Activated CD8-positive, alpha-beta T cell treated with anti-CD3 and anti-CD28 coated beads, Interleukin-2, amount 10 ng/mL, durations not matched to agents 7 days and 5 days (primary cell): Measurements from ENCODE around the gene GAP43. TPM values are rescaled to one million over a fixed set of nuclear protein-coding genes. Genes with fewer than 3 reads are reported as not detected.

Experiments
- ATAC-seq: fragments of 150-1000 bp; cut with Tn5 transposase; one replicate; pipeline ENCODE4 v1.10.0; 2021; ENCODE audit warnings: moderate library complexity
- CTCF ChIA-PET: fragments of 350-600 bp; sonication (Branson Sonifier 250); formaldehyde crosslinking; loops from one replicate; lab custom pipeline; 2021; ENCODE audit warnings: antibody characterized with exemption; lab: Charles Lee
- POLR2A ChIA-PET: fragments of 350-600 bp; sonication (Branson Sonifier 250); formaldehyde crosslinking; loops from one replicate; lab custom pipeline; 2021; ENCODE audit warnings: antibody characterized with exemption; lab: Charles Lee
- DNase-seq: peaks from one replicate; pipeline ENCODE4 v3.0.0-alpha.2; 2020
- H3K27ac Mint-ChIP-seq: one replicate; pipeline ENCODE4 v1.8.0; 2021; ENCODE audit warnings: mild to moderate bottlenecking, mixed read lengths
- H3K27me3 Mint-ChIP-seq: one replicate; pipeline ENCODE4 v1.8.0; 2021; ENCODE audit warnings: low read depth, mixed read lengths
- H3K36me3 Mint-ChIP-seq: one replicate; pipeline ENCODE4 v1.8.0; 2021; ENCODE audit warnings: low read depth, mixed read lengths
- H3K4me1 Mint-ChIP-seq: one replicate; pipeline ENCODE4 v1.8.0; 2021; ENCODE audit warnings: low read depth, mixed read lengths
- H3K4me3 Mint-ChIP-seq: one replicate; pipeline ENCODE4 v1.8.0; 2021; ENCODE audit warnings: mild to moderate bottlenecking, mixed read lengths
- H3K9me3 Mint-ChIP-seq: one replicate; pipeline ENCODE4 v1.8.0; 2022; ENCODE audit warnings: mixed read lengths; ENCODE audit not compliant: insufficient read depth
- total RNA-seq, 2 experiments: library from RNA; stranded (reverse); gene quantifications; one replicate each; pipeline ENCODE4 v1.2.3, GENCODE V29; 2021

GAP43 gene
- total RNA-seq, 2 experiments from 2014 or later, result not detected

GRCh38 chr3:115632026-115632425 is 8.7 kb downstream of the GAP43 start:
- Mint-ChIP-seq H3K9me3 (no peaks in the 10 kb centered on the region), H3K27me3 (peaks cover 12% of the 10 kb centered on the region), H3K27ac (no peak overlapping the region), H3K36me3 (no peaks in the 10 kb centered on the region), H3K4me3 (no peak overlapping the region), H3K4me1 (no peaks in the 10 kb centered on the region)
- ChIA-PET POLR2A (no interaction called here), CTCF (no interaction called here)
- DNase-seq (no peak), ATAC-seq (no peak)

- CTCF ChIA-PET, result no interaction called here
- Mint-ChIP-seq H3K36me3 (no peaks in the 10 kb centered on the region), H3K4me3 (no peak overlapping the region), H3K27ac (no peak overlapping the region), H3K4me1 (no peaks in the 10 kb centered on the region), H3K27me3 (peaks cover 13% of the 10 kb centered on the region), H3K9me3 (no peaks in the 10 kb centered on the region)
- DNase-seq (no peak), ATAC-seq (no peak)
- POLR2A ChIA-PET, result no interaction called here
Observed at GRCh38 chr3:115633467-115633866, 10.2 kb downstream of the GAP43 start.

GRCh38 chr3:115634052-115634451 is 10.7 kb downstream of the GAP43 start:
- Mint-ChIP-seq H3K4me3 (no peak overlapping the region), H3K27ac (no peak overlapping the region), H3K36me3 (no peaks in the 10 kb centered on the region), H3K4me1 (no peaks in the 10 kb centered on the region), H3K27me3 (peaks cover 14% of the 10 kb centered on the region), H3K9me3 (no peaks in the 10 kb centered on the region)
- DNase-seq (no peak), ATAC-seq (no peak)
- ChIA-PET CTCF (no interaction called here), POLR2A (no interaction called here)

- DNase-seq, result no peak
Observed at GRCh38 chr3:115635406-115635805, 12.1 kb downstream of the GAP43 start.

GRCh38 chr3:115638241-115638640 is 14.9 kb downstream of the GAP43 start:
- ChIA-PET CTCF (interaction anchor here (0.5 kb wide), 1 partner anchor 539 kb away, joined by 4 read pairs; no protein-coding TSS in a partner anchor), POLR2A (no interaction called here)
- Mint-ChIP-seq H3K36me3 (no peaks in the 10 kb centered on the region), H3K9me3 (no peaks in the 10 kb centered on the region), H3K27me3 (peaks cover 14% of the 10 kb centered on the region), H3K27ac (no peak overlapping the region), H3K4me3 (no peak overlapping the region), H3K4me1 (no peaks in the 10 kb centered on the region)
- no peak for DNase-seq
- no peak for ATAC-seq

More at GRCh38 chr3:115635406-115635805, 12.1 kb downstream of the GAP43 start:
- Mint-ChIP-seq H3K36me3 (no peaks in the 10 kb centered on the region), H3K4me3 (no peak overlapping the region), H3K4me1 (no peaks in the 10 kb centered on the region), H3K27ac (no peak overlapping the region), H3K27me3 (peaks cover 15% of the 10 kb centered on the region), H3K9me3 (no peaks in the 10 kb centered on the region)
- ATAC-seq, result no peak
- POLR2A ChIA-PET, result no interaction called here
- CTCF ChIA-PET, result interaction anchor here (0.7 kb wide), 1 partner anchor 416 kb away, joined by 3 read pairs; no protein-coding TSS in a partner anchor

GRCh38 chr3:115638991-115639390 is 15.7 kb downstream of the GAP43 start:
- no peaks in the 10 kb centered on the region for H3K9me3 Mint-ChIP-seq
- H3K4me3 Mint-ChIP-seq, result no peak overlapping the region
- H3K36me3 Mint-ChIP-seq, result no peaks in the 10 kb centered on the region
- no peak for DNase-seq
- H3K27me3 Mint-ChIP-seq, result peaks cover 13% of the 10 kb centered on the region
- no peaks in the 10 kb centered on the region for H3K4me1 Mint-ChIP-seq
- ChIA-PET CTCF (interaction anchor here (0.5 to 1.4 kb wide), 2 partner anchors 21 to 539 kb away, joined by 3 to 4 read pairs; no protein-coding TSS in a partner anchor), POLR2A (no interaction called here)
- no peak overlapping the region for H3K27ac Mint-ChIP-seq
- no peak for ATAC-seq

- Mint-ChIP-seq H3K36me3 (no peaks in the 10 kb centered on the region), H3K4me1 (no peaks in the 10 kb centered on the region), H3K27me3 (peaks cover 23% of the 10 kb centered on the region), H3K9me3 (no peaks in the 10 kb centered on the region), H3K4me3 (no peak overlapping the region), H3K27ac (no peak overlapping the region)
- ATAC-seq, result no peak
- no peak for DNase-seq
- ChIA-PET POLR2A (no interaction called here), CTCF (no interaction called here)
Observed at GRCh38 chr3:115644391-115644790, 21.1 kb downstream of the GAP43 start.

- ATAC-seq, result no peak
- POLR2A ChIA-PET, result no interaction called here
- H3K27me3 Mint-ChIP-seq, result peaks cover 25% of the 10 kb centered on the region
Observed at GRCh38 chr3:115646027-115646690, 22.8 kb downstream of the GAP43 start.

GRCh38 chr3:115648559-115648958 is 25.2 kb downstream of the GAP43 start:
- ChIA-PET CTCF (no interaction called here), POLR2A (no interaction called here)
- H3K4me3 Mint-ChIP-seq, result no peak overlapping the region
- H3K4me1 Mint-ChIP-seq, result no peaks in the 10 kb centered on the region
- DNase-seq, result no peak
- no peak overlapping the region for H3K27ac Mint-ChIP-seq
- H3K27me3 Mint-ChIP-seq, result peaks cover 24% of the 10 kb centered on the region
- H3K9me3 Mint-ChIP-seq, result no peaks in the 10 kb centered on the region
- no peak for ATAC-seq
- no peaks in the 10 kb centered on the region for H3K36me3 Mint-ChIP-seq

More at GRCh38 chr3:115646027-115646690, 22.8 kb downstream of the GAP43 start:
- CTCF ChIA-PET, result no interaction called here
- Mint-ChIP-seq H3K27ac (no peak overlapping the region), H3K9me3 (no peaks in the 10 kb centered on the region), H3K4me3 (no peak overlapping the region), H3K36me3 (no peaks in the 10 kb centered on the region), H3K4me1 (no peaks in the 10 kb centered on the region)
- no peak for DNase-seq

- ATAC-seq (no peak), DNase-seq (no peak)
- ChIA-PET POLR2A (no interaction called here), CTCF (no interaction called here)
- Mint-ChIP-seq H3K36me3 (no peaks in the 10 kb centered on the region), H3K4me3 (no peak overlapping the region), H3K27ac (no peak overlapping the region), H3K4me1 (peaks cover 4% of the 10 kb centered on the region), H3K9me3 (no peaks in the 10 kb centered on the region), H3K27me3 (peaks cover 19% of the 10 kb centered on the region)
Observed at GRCh38 chr3:115651087-115651486, 27.8 kb downstream of the GAP43 start.

GRCh38 chr3:115651599-115651998 is 28.3 kb downstream of the GAP43 start:
- H3K36me3 Mint-ChIP-seq, result no peaks in the 10 kb centered on the region
- H3K27ac Mint-ChIP-seq, result no peak overlapping the region
- ChIA-PET POLR2A (no interaction called here), CTCF (no interaction called here)
- H3K4me1 Mint-ChIP-seq, result peaks cover 9% of the 10 kb centered on the region
- no peak for DNase-seq
- ATAC-seq, result no peak
- H3K4me3 Mint-ChIP-seq, result no peak overlapping the region
- H3K9me3 Mint-ChIP-seq, result no peaks in the 10 kb centered on the region
- H3K27me3 Mint-ChIP-seq, result peaks cover 19% of the 10 kb centered on the region

- peaks cover 19% of the 10 kb centered on the region for H3K27me3 Mint-ChIP-seq
- no peak overlapping the region for H3K4me3 Mint-ChIP-seq
- ChIA-PET CTCF (no interaction called here), POLR2A (no interaction called here)
- H3K36me3 Mint-ChIP-seq, result no peaks in the 10 kb centered on the region
- ATAC-seq, result no peak
- peaks cover 17% of the 10 kb centered on the region for H3K4me1 Mint-ChIP-seq
- no peak for DNase-seq
- no peaks in the 10 kb centered on the region for H3K9me3 Mint-ChIP-seq
- H3K27ac Mint-ChIP-seq, result no peak overlapping the region
Observed at GRCh38 chr3:115652738-115653137, 29.4 kb downstream of the GAP43 start.
